ENCODE results near the gene AHRR.

The AHRR gene

DNA sequence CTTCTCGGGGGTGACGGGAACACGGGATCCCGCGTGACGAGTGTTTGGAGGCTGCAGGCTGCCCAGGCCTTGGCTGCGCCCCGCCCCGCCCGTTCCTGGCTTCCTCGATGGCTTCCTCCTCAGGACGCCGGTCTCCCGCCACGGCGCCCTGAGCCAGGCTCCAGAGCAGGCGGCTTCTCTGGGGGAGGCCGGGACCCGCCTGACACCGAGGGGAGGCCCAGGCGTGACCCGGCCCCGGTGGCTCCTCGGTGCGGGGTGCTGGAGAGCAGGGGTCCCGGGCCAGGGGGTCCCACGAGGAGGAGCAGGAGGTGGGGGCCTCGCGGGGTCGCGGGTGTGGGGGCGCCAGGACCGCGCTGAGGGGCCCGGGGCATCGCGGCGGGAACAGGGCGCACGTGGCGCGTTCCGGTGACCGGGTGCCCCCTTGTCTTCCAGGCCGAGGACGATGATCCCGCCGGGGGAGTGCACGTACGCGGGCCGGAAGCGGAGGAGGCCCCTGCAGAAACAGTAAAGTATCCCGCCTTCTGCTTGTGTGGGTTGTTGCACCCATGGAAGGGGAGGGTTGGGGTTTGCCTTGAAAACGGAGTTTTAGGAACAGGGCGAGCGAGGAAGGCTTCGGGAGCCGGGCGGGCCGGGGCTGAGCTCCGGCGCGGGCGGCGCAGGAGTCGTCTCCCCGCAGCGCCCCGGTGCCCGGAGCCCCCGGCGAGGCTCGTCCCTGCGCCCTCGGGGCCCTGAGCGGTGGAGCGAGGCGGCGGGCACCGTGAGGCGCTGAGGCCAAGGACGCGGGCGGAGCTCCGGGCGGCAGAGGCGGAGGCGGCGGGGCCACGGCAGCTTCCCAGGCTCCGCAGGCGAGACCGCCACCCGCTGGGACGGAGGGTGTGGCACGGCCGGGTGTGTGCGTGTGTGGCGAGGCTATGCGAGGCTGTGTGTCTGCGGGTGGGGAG is 22.2 kb downstream of the AHRR start:
- TF ChIP-seq, protein P1, sequence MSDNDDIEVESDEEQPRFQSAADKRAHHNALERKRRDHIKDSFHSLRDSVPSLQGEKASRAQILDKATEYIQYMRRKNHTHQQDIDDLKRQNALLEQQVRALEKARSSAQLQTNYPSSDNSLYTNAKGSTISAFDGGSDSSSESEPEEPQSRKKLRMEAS (IDR thresholded peaks at IDR 0.05) = peak; percentile 73
- no peak for TF ChIP-seq YY1 (IDR thresholded peaks at IDR 0.05; ENCODE audit: low read depth)
- no peak for TF ChIP-seq CREB1 (IDR thresholded peaks at IDR 0.05; ENCODE audit: low read depth)
- TF ChIP-seq EGR1 (IDR thresholded peaks at IDR 0.05) = peak; percentile 75
- TF ChIP-seq RAD21 (IDR thresholded peaks at IDR 0.05; ENCODE audit: low read depth) = no peak
- TF ChIP-seq, protein P2, sequence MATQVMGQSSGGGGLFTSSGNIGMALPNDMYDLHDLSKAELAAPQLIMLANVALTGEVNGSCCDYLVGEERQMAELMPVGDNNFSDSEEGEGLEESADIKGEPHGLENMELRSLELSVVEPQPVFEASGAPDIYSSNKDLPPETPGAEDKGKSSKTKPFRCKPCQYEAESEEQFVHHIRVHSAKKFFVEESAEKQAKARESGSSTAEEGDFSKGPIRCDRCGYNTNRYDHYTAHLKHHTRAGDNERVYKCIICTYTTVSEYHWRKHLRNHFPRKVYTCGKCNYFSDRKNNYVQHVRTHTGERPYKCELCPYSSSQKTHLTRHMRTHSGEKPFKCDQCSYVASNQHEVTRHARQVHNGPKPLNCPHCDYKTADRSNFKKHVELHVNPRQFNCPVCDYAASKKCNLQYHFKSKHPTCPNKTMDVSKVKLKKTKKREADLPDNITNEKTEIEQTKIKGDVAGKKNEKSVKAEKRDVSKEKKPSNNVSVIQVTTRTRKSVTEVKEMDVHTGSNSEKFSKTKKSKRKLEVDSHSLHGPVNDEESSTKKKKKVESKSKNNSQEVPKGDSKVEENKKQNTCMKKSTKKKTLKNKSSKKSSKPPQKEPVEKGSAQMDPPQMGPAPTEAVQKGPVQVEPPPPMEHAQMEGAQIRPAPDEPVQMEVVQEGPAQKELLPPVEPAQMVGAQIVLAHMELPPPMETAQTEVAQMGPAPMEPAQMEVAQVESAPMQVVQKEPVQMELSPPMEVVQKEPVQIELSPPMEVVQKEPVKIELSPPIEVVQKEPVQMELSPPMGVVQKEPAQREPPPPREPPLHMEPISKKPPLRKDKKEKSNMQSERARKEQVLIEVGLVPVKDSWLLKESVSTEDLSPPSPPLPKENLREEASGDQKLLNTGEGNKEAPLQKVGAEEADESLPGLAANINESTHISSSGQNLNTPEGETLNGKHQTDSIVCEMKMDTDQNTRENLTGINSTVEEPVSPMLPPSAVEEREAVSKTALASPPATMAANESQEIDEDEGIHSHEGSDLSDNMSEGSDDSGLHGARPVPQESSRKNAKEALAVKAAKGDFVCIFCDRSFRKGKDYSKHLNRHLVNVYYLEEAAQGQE (IDR thresholded peaks at IDR 0.05; ENCODE audit: low read depth) = no peak
- 0 out of 2 replicates have a peak, but pooled peaks have one; percentile 22 for TF ChIP-seq EP300 (IDR thresholded peaks at IDR 0.05; ENCODE audit: borderline replicate concordance)
- TF ChIP-seq, protein P3, sequence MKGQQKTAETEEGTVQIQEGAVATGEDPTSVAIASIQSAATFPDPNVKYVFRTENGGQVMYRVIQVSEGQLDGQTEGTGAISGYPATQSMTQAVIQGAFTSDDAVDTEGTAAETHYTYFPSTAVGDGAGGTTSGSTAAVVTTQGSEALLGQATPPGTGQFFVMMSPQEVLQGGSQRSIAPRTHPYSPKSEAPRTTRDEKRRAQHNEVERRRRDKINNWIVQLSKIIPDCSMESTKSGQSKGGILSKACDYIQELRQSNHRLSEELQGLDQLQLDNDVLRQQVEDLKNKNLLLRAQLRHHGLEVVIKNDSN (IDR thresholded peaks at IDR 0.05) = no peak
- TF ChIP-seq CEBPB (IDR thresholded peaks at IDR 0.05) = no peak
- TF ChIP-seq NFIC (IDR thresholded peaks at IDR 0.05) = no peak; the same call in 1 of the 2 replicates
- TF ChIP-seq ZBTB7A (IDR thresholded peaks at IDR 0.05; ENCODE audit: low read depth) = peak; percentile 16; the same call in 1 of the 2 replicates
- TF ChIP-seq TEAD4 (IDR thresholded peaks at IDR 0.05) = peak; percentile 38; the same call in 1 of the 2 replicates
- 0 out of 2 replicates have a peak, but pooled peaks have one; percentile 22 for TF ChIP-seq TCF12 (IDR thresholded peaks at IDR 0.05; ENCODE audit: low read depth)
- no peak for TF ChIP-seq TAF1 (IDR thresholded peaks at IDR 0.05; ENCODE audit: low read depth)
- TF ChIP-seq FOXM1 (IDR thresholded peaks at IDR 0.05; ENCODE audit: borderline replicate concordance, low read depth) = no peak

DNA sequence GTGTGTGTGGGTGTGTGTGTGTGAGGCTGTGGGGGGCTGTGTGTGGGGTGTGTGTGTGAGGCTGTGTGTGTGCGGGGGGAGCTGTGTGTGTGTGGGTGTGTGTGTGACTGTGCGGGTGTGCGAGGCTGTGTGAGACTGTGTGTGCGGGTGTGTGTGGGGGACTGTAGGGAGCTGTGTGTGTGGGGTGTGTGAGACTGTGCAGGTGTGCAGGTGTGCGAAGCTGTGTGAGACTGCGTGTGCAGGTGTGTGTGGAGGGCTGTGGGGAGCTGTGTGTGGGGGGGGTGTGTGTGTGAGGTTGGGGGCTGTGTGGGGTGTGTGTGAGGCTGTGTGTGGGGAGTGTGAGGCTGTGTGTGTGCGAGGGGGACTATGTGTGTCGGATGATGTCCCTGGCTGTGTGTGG is 23.2 kb downstream of the AHRR start:
- TF ChIP-seq CEBPB (IDR thresholded peaks at IDR 0.05) = no peak
- TF ChIP-seq, protein P3 (IDR thresholded peaks at IDR 0.05) = no peak
- TF ChIP-seq, protein P1 (IDR thresholded peaks at IDR 0.05) = no peak

DNA sequence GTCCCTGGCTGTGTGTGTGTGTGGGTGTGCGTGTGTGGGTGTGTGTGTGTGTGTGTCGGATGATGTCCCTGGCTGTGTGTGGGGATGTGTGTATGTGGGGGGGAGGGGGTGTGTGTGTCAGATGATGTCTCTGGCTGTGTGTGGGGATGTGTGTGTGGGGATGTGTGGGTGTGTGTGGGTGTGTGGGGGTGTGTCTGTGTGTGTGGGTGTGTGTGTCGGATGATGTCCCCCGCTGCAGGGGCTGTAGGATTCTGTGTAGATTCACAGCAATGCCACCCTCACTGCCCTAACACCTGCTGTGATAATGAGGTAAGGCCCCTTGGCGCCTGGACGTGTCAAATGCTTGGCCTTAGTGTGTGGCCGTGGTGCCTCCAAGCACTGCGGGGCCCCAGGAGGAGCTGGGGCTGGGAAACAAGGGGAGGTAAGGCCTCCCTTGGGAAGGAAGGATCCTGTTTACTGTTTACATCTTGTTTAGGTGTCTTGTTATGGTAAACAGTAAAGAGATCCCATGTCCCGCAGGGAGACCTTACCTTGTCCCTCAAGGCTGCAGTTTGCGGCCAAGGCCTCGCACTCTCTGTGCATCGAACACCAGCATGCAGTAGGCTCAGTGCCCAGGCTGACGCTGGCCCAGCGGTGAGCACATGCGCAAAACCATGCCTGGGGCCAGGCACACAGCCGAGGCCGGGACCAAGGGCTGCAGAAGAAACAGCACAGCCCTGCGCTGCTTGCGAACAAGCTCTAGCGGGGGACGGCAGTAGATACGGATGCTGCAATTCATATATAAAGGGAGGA is 24.1 kb downstream of the AHRR start:
- no peak for TF ChIP-seq CREB1 (IDR thresholded peaks at IDR 0.05; ENCODE audit: low read depth)
- TF ChIP-seq, protein P1 (IDR thresholded peaks at IDR 0.05) = 0 out of 2 replicates have a peak, but pooled peaks have one; percentile 23

DNA sequence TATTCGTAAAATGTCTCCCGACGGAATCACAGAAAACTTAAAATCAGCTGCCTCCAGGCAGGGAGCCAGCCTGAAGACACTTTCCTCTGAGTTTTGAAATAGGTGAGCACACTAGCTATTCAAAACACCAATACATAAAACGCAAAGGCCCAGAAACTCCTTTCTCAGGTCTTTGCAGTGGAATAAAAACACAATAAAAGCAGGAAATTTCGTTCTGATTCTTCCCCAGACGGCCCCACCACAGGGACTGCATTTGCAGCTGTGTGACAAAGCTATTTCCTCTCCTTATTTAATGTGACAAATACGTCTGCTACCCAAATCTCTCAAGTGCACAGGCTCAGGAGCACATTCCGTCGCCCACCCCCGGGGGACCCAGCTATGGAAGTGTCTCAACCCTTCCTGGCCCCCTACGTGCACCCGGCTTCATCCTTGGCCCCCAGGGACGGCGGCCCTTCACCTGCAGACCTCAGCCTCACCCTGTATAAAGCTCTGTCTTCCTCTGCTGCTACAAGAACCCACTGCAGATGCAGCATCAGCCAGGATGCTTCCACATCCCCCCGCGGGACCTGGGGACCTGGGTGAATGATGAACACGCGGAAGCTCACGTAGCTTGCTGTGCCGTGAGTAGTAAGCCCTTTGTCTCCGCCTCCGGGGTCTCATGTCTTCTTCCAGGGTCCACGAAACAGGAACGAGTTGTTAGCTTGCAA is 24.9 kb downstream of the AHRR start:
- no peak for TF ChIP-seq YY1 (IDR thresholded peaks at IDR 0.05; ENCODE audit: low read depth)
- no peak for TF ChIP-seq CREB1 (IDR thresholded peaks at IDR 0.05; ENCODE audit: low read depth)
- TF ChIP-seq ZBTB7A (IDR thresholded peaks at IDR 0.05; ENCODE audit: low read depth) = no peak
- TF ChIP-seq, protein P1 (IDR thresholded peaks at IDR 0.05) = no peak
- TF ChIP-seq NFIC (IDR thresholded peaks at IDR 0.05) = no peak
- TF ChIP-seq, protein P2 (IDR thresholded peaks at IDR 0.05; ENCODE audit: low read depth) = no peak
- no peak for TF ChIP-seq FOXM1 (IDR thresholded peaks at IDR 0.05; ENCODE audit: borderline replicate concordance, low read depth)
